Stimulated activated naive CD4-positive, alpha-beta T cell treated with Interleukin-2 at 50 U/mL for 16 hours (primary cell): ENCODE data around the gene ARHGAP23.

Source experiments
- DNase-seq: peaks from one replicate; lab custom pipeline; 2025; lab: John Stamatoyannopoulos, UW

ARHGAP23 gene

DNA sequence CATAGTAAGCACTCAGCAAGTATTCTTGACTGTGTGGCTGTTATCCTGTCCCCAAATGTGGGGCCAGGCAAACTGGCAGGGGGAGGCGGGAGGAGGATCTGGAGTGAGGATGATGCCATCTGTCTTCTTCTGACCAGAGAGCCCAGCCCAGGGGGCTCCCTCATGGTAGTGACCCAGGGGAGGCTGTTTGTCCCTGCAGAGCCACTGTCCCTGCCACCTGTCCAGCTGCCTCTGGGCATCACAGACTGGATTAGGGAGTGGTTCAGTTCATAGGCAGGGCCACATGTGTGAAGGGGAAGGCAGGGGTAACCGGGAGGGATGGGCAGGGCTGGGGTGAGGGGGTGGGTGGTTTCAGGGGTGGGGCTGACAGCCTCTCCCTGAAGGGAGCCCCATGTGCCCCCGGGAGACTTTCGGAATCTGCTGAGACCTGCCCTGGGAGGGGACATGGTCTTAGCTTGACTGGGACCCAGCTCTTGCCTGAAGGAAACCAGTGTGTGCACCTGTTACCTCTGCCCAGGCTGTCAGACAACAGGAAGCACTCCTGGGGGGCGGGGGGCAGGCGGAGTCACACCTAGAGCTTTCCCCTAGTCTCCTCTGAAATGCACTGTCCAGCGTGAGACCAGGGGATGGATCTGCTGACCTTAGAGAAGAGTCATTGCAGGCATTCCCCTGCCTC, 15.2 kb downstream of the ARHGAP23 start:
- DNase-seq: no peak

DNA sequence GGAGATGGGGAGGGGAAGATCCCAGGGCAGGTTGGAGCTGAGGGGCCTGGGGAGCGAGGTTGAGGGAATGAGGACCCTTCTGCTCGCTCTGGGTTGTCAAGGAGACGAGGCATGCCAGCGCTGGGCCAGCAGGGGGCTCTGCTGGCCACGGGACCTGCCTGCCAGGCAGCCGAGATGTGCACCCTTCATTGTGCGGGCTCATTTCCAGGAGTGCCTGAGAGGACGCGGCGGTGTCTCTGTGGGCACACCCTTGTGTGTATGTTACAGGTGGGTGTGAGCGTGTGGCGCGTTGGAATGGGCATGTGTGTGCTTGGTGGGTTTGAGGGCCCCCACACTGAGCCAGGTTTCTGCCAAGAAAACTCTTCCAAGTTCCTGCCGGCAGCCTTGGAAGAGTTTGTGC, 15.9 kb downstream of the ARHGAP23 start:
- peak; percentile 18 for DNase-seq

DNA sequence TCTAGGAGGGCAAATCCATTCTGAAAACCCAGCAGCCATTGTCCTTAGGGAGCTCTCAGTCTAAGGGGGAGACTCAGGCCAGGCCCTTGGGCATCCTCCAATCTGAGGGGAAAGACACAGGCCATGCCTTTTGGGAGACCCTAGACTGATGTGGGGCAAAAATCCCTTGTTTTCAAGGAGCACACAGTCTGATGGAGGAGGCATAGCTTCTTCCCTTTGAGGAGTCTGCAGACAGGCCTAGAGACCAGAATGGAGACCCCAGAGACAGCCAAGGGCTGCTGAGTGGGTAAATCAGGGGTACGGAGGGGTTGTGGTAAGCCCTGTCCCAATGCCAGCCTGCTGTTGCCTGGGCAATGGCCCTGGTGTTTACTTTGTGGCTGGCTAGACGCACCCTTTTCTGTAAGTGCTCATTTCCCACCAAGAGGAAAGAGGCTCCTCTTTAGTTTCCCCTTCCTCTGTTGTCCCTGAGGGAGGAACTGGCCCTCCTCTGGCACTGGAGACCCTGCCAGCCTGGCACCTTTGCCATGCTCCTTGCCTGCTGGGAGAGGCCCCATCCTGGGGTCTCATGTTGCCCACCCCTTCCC, 19.3 kb downstream of the ARHGAP23 start:
- no peak for DNase-seq

DNA sequence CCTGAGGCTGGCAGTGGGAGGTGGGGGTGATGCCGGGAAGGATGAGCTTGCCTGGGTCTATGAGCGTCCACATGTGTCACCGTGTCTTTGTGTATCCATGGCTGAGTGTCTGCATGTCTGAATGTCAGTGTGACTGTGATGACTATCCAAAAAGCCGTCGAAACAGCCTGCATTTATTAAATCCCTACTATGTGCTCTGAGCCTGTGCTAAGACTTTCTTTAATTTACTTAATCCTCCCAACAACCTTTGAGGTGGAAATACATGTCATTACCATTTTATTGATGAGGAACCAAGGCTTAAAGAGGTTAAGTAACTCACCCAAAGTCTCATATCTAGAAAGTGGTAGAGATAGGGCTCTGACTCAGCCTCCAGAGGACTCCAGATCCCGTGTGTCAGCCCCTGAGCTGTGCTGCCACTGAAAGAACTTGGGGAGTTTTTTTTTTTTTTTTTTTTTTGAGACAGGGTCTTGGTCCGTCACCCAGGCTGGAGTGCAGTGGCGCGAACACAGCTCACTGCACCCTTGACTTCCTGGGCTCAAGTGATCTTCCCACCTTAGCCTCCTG, 20.0 kb downstream of the ARHGAP23 start:
- DNase-seq: no peak

DNA sequence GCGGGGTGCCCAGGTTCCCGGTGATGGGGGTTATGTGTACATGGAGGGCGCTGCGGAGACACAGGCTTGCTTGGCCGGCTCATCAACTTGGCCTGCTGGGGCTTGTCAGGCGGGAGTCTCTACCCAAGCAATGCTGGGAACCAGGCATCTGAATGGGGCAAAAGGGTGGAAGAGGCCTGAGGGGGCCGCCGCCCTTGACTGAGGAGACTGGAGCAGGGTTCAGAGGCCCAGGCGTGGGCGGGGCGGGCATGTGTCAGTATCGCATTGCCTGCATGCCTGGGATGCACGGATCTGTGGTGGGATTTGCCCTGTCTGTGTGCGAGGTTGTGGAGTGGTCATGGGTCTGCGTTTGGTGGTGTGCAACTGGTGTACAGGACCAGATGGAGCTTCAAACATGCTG, 21.1 kb downstream of the ARHGAP23 start:
- DNase-seq: no peak

DNA sequence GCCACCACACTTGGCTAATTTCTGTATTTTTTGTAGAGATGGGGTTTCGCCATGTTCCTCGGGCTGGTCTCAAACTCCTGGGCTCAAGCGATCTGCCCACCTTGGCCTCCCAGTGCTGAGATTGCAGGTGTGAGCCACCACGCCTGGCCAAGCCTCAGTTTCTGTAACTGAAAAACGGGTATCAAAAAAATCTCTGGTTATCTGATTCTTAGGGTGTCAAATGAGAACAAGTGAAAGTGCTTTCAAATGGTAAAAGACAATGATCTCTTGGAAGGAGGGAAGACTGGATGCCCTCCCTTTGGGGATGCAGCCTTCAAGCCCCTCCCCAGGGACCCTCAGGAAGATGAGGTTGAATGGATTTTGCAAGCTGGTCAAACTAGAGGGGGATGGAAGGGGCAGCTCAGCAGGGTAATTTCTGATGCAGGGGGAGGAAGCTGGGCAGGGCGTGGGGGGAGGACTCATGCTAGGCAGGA, 22.3 kb downstream of the ARHGAP23 start:
- DNase-seq: no peak

DNA sequence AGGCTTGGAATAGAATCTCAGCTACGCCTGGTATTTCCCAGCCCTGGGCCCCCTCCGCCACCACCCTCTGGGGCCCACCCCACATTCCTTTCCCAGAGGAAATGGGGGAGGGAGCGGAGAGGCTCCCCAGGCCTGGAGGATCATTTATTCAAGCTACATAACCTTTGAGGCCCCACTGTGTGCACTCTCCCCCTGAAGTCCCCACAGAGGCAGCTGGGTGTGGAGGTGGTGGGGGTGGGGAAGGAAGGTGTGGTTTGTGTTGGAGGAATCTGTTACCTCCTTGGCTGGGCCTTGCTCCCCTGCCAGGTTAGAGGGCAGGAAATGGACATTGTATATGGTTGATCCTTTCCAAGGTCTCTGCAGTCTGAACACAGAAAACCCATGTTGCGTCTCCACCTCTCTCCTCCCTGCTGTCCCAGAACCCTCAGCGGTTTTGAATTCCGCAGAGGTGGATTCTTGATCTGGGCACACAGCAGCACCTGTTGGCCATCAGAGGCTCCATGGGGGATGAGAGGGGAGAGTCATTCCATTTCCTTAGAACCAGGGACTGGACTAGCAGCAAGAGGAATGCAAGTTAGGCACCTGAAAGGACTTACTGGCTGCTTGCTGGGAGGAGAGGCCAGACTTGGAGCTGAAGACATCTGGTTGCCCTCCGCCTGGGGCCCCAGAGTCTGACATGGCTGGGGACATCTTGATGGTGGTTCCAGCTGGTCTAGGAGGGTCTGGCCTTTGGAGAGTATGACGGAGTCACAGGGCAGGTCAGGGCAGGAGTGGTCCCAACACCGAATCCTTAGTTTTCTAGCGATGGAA, 23.0 kb downstream of the ARHGAP23 start:
- no peak for DNase-seq

DNA sequence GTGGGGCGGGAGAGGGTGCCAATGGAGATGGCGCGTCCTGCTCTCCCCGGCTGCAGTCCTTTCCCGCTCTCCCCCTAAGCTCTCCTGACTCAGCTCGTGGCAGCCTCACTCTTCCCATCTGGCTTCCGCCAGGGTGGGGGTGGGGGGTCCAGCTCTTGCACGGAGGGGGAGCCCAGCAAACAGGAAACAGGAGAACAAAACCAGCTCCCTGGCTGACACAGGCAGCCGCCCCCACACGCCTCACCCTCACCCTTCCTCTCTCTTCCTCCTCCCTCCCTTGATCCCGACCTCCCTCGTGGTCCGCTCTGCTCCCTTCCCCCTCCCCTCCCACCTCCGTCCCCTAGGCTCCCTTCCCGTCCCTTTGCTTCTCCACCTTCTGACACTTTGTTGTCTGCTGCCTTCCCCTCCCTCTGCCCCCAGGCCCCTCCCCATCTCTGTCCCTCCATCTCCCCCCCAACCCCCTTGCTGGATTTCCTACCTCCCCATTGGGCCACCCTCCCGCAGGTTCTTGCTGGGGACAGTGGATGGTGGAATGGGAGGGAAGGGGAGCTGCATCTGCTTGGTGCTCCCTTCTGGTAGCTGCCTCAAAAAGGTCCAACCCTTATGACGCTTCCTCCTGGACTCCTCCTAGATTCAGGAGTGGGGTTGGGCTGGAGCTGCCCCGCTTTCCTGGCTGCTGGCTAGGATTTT, 23.7 kb downstream of the ARHGAP23 start:
- DNase-seq: no peak

DNA sequence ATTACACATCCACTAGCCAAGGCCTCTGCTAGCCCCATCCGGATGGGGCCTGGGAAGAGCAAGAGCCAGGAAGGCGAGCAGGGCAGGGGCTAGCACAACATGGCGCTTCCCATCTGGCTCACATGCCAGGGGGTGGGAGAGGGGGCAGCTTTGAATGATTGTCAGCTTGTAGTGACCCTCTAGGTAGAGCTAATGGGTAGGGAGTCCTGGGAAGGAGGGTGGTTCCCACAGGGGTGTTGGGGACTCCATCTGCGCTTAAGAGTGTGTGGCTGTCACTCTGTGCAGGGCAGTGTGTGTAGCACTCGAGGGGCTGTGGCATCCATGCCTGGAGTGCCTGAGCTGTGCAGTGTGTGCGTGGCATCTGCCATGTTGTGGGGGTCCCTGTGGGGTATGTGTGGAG, 24.5 kb downstream of the ARHGAP23 start:
- no peak for DNase-seq

DNA sequence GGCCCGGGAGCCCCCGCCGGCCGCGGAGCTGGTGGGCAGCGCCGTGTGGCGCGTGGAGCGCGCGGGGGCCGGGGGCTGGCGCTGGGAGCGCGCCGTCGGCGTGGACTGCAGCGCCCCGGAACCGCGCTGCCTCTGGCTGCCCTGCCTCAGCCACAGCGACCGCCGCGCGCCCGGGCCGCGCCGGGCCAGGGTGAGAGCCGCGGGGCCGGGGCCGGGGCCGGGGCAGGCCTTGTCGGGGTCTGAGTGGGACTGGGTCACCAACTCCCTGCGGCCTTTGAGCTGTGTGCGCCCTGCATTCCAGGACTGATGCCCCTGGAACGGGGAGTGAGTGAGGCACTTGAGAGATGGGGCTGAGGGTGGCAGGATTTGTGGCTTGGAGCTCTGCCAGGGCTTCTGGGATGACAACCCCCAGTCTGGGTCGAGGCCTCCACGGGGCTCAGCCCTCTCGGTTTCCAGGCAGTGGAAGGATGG, 25.7 kb downstream of the ARHGAP23 start:
- DNase-seq: no peak

DNA sequence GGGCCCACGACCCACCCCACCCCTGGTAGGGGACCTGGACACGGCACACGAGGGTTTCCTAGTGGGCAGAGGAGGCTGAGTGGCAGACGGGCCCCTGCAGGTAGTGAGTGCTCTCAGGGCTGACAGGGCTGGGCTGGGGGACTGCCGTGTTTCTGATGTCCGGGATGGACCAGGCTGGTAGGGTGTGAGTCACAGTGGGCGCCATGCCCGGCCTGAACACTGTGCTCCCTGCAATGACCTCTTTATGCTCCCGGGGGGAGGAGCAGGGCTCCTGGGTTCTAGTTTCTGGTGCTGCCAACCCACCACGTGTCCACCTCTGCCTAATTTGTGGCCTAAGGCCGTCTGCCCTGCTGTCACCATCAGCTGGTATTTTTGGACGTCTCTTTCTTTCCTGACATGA, 26.3 kb downstream of the ARHGAP23 start:
- no peak for DNase-seq

DNA sequence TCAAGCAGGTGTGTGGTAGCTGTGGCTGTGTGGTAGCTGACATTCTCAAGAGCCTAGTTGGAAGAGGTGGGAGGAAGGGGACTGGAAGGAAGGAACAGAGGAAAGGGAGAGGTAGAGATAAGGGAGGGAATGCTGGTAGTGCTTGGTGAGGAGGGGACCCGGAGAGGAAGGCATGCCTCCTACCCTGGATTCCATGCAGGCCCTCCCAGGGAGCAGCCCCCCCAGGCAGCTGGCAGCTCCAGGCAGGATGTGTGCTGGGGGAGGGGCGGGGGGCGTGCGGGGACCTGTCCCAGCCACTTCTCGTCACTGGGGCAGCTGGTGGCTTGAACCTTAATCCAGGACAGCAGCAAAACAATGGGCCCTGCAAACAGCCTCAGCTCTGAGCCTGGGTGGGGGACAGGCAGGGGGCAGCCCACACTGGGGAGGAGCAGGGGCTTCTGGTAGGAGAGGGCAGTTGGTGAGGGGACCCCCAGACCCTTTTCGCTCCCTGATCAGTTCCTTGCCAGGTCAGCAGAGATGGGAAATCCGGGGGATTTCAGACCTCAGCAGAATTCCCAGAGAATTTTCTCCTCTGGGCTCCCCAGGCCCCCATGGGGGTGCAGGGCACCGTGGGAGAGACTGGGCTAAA, 27.1 kb downstream of the ARHGAP23 start:
- no peak for DNase-seq

DNA sequence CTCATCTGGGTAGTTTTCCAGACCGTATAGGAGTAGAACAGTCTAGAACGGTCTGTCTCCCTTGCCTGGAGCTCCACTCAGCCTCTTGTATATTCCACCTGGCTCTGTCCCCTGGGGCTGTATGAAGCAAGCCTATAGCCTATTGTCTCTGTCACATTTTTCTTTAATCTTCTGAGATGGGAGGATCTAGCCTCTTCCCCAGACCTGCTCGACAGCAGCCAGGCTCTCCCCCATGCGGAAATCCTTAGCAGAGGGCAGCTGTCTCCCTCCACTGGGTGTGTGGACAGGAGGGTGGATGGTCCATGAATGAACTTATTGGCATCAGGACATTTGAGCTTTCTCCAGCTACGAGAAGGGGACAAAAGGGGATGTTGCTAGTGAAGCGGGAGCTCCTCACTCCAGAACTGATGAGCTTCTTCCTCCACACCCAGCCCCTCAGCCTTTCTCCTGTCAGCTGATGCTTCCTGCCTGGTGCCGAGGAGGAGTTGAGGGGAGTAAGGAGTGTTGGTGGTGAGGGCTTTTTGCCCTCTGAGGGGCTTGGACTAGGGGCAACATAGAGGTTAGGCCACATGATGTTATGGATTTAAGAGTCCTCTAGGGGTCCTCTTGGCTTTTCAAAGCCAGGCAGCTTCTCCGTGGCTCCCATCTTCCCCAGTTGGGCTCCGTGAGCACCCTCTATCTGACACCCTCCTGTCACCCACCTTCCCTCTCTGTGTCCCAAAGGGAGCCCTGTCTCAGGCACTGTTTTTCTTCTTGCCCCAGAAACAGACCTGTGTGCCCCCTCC, 28.0 kb downstream of the ARHGAP23 start:
- no peak for DNase-seq

DNA sequence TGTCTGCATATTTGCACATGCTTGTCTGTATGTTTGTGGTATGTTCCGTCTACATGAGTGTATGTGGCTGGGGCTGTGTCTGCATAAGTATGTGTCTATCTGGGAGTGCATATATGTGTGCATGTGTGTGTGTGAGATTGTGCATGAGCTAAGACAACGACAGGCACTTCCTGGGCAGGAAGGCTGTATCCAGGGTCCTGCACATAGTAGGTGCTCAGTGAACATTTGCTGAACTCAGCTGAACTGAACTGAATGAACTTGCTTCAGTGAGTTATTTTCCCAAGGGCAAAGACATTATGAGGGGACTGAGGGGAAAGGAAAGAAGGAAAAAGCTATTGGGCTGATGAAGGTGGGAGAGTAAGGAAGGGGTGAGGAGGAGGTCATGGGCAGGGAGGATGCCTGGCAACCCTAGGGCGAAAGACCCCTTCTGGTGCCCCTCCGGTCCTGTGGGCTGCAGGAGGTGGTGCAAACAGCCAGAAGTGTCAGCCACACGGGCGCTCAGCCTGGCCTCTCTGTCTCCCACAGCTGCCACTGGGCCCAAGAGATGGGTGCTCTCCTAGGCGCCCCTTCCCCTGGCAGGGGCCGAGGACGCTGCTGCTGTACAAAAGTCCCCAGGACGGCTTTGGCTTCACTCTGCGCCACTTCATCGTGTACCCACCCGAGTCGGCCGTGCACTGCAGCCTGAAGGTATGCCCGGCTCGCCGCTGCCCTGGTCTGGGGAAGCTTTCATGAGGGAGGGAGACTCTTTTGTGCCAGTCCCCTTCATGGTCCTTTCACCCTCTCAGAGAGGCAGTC, 29.5 kb downstream of the ARHGAP23 start:
- no peak for DNase-seq

DNA sequence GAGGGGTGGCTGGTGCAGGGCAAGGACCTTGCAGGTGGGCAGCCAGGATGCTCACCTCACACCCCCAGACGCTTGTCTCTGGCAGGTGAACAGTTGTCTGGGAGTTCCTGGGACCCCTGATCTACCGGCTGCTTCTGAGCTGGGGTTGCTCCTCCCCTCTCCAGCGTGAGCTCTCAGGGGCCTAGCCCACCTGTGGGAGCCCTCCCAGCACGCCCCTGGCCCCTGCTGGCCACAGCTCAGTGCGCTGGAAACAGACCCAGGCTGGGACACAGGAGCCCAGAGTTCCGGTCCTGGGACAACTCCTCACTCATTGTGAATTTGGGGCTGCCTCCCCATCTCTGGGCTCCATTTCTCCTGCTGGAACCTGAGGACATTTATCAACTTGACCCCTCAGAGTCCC, 30.3 kb downstream of the ARHGAP23 start:
- no peak for DNase-seq

DNA sequence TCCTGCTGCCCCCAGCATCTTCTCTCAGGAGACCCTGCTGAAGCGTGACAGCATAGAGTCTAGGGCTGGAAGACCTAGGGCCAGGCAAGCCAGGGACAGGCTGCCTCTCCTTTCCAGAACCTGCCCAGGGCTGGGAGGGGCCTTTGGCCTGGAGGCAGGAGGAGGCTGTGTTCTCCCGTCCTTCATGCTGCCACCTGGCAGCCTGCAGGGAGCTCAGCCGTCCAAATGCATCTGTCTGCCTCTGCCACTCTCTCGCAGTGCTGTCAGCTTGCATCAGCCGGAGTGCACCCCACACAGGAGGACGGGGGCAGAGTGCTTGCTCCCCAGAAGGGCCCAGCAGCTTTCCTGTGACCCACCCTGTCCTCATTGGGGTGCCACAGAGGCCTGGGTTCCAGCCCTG, 31.3 kb downstream of the ARHGAP23 start:
- no peak for DNase-seq

DNA sequence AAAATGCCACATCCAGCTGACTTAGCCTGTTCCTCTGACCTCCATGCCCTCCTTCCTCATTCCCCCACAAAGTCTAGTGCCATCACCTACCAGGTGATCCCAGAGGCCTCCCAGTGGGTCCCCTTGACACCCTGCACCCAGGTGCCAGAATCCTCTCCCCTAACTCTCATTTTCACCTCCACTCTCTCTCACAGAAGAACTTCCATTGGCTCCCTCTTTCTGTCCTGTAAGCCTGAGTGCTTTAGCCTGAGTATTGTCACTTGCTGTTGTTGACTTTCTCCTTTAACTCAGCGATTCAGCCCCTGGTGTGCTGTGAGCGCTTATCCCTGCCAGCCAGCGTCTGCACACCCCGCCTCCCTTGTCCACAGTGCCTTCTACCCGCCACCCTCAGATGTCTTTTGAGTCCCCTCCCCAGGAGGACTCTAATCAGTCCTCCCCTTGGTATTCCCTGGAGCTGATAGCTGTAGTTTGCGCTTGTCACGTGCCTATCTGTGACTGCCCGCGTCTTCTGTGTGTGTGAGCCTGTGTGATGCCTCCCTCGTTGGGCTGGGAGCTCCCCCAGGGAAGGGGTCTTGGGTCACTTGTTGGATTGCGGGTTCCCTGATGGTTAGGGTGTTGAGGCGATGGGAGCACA, 31.9 kb downstream of the ARHGAP23 start:
- no peak for DNase-seq

DNA sequence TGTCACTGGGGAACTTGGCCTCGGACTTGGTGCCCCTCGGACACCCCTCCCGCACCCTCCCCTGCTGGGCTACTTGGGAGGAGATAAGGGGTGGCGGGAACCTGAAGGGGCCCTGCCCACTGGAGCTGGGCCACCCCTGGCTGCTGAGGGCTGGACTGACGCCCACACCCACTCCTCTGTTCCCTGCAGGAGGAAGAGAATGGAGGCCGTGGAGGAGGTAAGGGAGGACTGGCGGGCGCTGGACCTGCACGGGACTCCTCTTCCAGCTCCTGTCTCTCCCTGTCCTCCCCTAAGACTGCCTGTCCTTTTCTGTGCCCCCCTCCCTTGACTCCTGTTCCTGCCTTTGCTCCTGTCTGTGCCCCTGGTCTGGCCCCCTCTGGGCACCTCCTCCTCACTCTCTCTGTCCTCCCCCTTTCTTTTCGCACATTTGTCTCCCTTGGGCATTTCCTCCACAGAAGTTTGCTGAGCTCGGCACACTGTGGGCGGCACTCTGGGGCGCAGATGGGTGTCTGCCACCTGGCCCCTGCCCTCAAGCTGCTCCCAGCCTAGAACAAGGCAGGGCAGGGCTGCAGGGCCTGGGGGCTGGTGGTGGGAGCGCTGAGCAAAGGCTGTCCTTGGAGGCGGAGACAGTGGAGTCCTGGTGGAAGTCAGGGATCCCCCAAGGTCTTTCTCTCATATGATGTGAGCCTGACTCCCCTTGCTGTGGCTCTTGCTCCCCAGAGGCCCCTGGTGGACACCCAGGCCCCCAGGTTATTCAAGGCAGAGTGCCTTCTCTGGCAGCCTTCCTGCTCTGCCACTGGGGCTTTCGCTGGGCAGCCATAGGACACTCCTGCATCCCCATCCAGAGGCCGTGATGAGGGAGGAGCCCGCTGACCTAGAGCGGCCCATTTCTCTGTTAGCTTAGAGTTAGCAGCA, 32.7 kb downstream of the ARHGAP23 start:
- DNase-seq: no peak
